Activated naive CD4-positive, alpha-beta T cell treated with anti-CD3 and anti-CD28 coated beads for 36 hours (primary cell): ENCODE measurements around the gene MLLT10. TPM values are rescaled to one million over a fixed set of nuclear protein-coding genes. Genes with fewer than 3 reads are reported as not detected.
"Not testable (repeated sequence)": the region's sequence is repeated elsewhere in the genome, so short reads cannot be mapped to it uniquely, and the experiment has no call there.

Experiments used
- CTCF ChIA-PET: fragments of 350-600 bp; sonication (Branson Sonifier 250); formaldehyde crosslinking; loops from one replicate; lab custom pipeline; 2021; ENCODE audit warnings: antibody characterized with exemption; lab: Charles Lee
- DNase-seq: peaks from one replicate; pipeline ENCODE4 v3.0.0-alpha.2; 2020
- H3K27ac Mint-ChIP-seq: one replicate; pipeline ENCODE4 v1.8.0; 2021; ENCODE audit warnings: mild to moderate bottlenecking, mixed read lengths
- H3K27me3 Mint-ChIP-seq: one replicate; pipeline ENCODE4 v1.8.0; 2021; ENCODE audit warnings: low read depth, mixed read lengths
- H3K36me3 Mint-ChIP-seq: one replicate; pipeline ENCODE4 v1.8.0; 2021; ENCODE audit warnings: low read depth, mixed read lengths
- H3K4me1 Mint-ChIP-seq: one replicate; pipeline ENCODE4 v1.8.0; 2021; ENCODE audit warnings: low read depth, mixed read lengths
- H3K4me3 Mint-ChIP-seq: one replicate; pipeline ENCODE4 v1.8.0; 2021; ENCODE audit warnings: mild to moderate bottlenecking, moderate library complexity, mixed read lengths
- H3K9me3 Mint-ChIP-seq: one replicate; pipeline ENCODE4 v1.8.0; 2021; ENCODE audit warnings: mixed read lengths
- intact Hi-C: fragments of 100-400 bp; cut with micrococcal nuclease; formaldehyde crosslinking; loops from one replicate; pipeline ENCODE4 v1.15.1; 2023
- total RNA-seq, 2 experiments: library from RNA; stranded (reverse); gene quantifications; one replicate each; pipeline ENCODE4 v1.2.3, GENCODE V29; 2021

MLLT10 gene
- total RNA-seq, 2 experiments from 2014 or later, result 23.0 to 23.7 TPM

DNA sequence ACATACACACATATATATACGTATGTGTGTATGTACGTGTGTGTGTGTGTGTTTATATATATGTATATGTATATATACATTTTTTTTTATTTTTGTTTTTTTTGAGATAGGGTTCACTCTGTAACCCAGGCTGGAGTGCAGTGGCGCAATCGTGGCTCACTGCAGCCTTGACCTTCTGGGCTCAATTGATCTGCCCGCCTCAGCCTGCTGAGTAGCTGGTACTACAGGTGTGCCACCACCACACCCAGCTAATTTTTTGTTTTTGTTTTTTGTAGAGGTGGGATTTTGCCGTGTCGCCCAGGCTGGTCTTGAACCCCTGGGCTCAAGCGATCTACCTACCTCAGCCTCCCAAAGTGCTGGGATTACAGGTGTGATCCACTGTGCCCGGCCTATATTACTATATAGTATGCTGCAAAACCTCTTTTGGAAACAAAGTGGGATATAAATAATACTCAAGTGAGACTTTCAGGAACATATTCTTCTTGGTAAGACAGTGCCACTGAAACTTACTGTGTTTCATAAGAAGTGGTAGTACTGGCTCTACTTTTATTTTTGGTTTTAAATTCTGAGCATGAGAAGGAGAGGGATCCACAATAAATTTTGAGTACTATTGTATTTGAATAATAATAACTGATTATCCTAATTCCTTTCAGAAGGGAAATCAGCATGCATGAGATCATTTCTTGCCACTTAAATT, 51.0 kb downstream of the MLLT10 start:
- DNase-seq, result no peak
- Mint-ChIP-seq H3K36me3 (peaks cover 27% of the 10 kb centered on the region), H3K27ac (no peak overlapping the region), H3K4me3 (no peak overlapping the region), H3K4me1 (peaks cover 42% of the 10 kb centered on the region), H3K9me3 (peaks cover 8% of the 10 kb centered on the region), H3K27me3 (no peaks in the 10 kb centered on the region)
- CTCF ChIA-PET, result no interaction called here
- intact Hi-C loops, result loop anchor here (5.0 kb wide), 1 partner anchor 142 kb away; no protein-coding TSS in a partner anchor

DNA sequence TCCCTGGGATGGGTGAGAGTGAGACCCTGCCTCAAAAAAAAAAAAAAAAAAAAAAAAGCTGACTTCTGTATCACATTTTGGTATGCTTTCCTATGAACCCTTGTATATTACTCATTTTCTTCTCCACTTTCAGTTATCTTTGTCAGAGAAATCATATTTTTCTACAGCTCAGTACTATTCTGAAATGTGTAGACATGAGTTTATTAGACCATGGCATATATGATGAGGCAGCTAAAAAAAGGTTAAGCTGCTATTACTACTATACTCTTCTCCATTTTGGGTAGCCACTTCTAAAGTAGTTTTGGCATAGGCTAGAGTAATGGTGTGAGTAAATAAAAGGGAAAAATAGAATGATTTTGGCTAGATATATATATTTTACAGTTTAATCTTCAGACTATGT, 53.4 kb downstream of the MLLT10 start:
- Mint-ChIP-seq H3K27ac (no peak overlapping the region), H3K36me3 (peaks cover 41% of the 10 kb centered on the region), H3K4me1 (peaks cover 30% of the 10 kb centered on the region), H3K4me3 (no peak overlapping the region), H3K9me3 (peaks cover 8% of the 10 kb centered on the region), H3K27me3 (no peaks in the 10 kb centered on the region)
- intact Hi-C loops, result no loop called here
- DNase-seq, result no peak
- CTCF ChIA-PET, result no interaction called here

DNA sequence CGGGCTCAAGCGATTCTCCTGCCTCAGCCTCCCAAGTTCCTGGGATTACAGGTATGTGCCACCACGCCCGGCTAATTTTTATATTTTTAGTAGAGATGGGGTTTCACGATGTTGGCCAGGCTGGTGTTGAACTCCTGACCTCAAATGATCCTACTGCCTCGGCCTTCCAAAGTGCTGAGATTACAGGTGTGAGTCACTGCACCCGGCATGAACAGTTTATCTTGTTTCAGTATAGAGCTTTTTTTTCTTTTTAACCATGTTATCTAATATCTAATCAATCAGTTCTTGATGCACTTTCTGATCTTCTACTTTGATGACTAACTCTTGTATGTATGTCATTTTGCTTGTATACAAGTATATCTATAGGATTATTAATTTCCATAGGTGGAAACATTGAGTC, 54.1 kb downstream of the MLLT10 start:
- CTCF ChIA-PET, result not testable (repeated sequence)

DNA sequence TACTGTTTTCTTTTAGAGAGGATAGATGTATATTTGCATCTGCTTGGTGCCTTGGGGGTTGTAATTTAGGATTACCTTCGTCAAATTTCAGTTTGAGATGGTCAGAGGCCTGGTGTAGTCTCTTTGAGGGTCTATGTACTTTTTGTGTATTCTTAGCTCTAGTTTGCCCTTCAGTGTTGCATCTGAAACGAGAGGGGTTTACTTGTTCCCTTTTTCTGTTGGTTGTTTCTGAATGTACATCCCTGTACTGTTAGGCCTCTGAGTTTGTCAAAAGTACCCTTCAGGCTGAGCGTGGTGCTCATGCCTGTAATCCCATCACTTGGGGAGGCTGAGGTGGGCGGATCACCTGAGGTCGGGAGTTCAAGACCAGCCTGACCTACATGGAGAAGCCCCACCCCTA, 60.0 kb downstream of the MLLT10 start:
- Mint-ChIP-seq H3K9me3 (no peaks in the 10 kb centered on the region), H3K27me3 (no peaks in the 10 kb centered on the region), H3K36me3 (peaks cover 31% of the 10 kb centered on the region), H3K4me3 (no peak overlapping the region), H3K27ac (no peak overlapping the region), H3K4me1 (peaks cover 18% of the 10 kb centered on the region)
- intact Hi-C loops, result no loop called here
- CTCF ChIA-PET, result no interaction called here
- no peak for DNase-seq

More for the DNA sequence above, 54.1 kb downstream of the MLLT10 start:
- H3K27ac Mint-ChIP-seq, H3K4me3 Mint-ChIP-seq, H3K9me3 Mint-ChIP-seq, intact Hi-C loops, H3K27me3 Mint-ChIP-seq, DNase-seq: not testable (repeated sequence)
- Mint-ChIP-seq H3K4me1 (peaks cover 25% of the 10 kb centered on the region), H3K36me3 (peaks cover 39% of the 10 kb centered on the region)

DNA sequence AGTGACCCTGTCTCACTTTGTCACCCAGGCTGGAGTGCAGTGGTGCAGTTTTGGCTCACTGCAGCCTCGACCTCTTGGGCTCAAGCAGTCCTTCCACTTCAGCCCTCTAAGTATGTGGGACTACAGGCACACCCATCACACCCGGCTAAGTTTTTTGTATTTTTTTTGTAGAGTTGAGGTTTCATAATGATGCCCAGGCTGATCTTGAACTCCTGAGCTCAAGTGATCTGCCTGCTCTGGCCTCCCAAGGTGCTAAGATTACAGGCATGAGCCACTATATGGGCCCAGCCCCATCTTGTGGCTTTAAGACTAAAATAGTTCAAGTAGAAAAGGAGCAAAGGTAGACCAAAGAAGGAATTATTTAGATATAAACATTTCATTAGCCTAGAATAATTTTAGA, 65.5 kb downstream of the MLLT10 start:
- Mint-ChIP-seq H3K36me3 (peaks cover 8% of the 10 kb centered on the region), H3K9me3 (no peaks in the 10 kb centered on the region), H3K27me3 (no peaks in the 10 kb centered on the region), H3K4me3 (no peak overlapping the region), H3K27ac (no peak overlapping the region), H3K4me1 (peaks cover 22% of the 10 kb centered on the region)
- intact Hi-C loops, result no loop called here
- no peak for DNase-seq
- CTCF ChIA-PET, result no interaction called here

DNA sequence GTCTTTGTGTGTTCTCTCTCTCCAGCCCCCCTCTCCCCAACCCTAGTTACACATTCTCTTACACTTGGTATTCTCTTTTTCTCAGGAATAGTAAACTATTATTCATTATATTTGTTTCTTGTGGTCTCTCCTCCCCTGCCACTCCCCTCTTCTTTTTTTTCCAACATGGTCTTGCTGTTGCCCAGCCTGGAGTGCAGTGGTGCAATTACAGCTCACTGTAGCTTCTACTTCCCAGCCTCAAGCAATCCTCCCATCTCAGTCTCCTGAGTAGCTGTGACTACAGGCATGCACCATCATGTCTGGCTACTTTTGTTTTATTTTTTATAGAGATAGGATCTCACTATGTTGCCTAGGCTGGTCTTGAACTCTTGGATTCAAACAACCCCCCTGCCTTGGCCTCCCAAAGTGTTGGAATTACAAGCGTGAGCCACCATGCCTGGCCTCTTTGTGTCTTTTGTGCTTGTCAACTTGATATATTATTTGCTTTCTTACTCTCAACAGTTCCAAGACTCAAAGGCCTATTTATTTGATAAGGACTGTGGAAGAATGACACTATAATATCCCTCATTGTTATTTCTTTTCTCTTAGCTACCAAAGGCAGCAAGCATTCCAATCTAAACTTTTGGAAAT, 66.9 kb downstream of the MLLT10 start:
- Mint-ChIP-seq H3K4me1 (peaks cover 23% of the 10 kb centered on the region), H3K27ac (no peak overlapping the region), H3K9me3 (no peaks in the 10 kb centered on the region), H3K4me3 (no peak overlapping the region), H3K36me3 (peaks cover 10% of the 10 kb centered on the region), H3K27me3 (no peaks in the 10 kb centered on the region)
- intact Hi-C loops, result no loop called here
- CTCF ChIA-PET, result interaction anchor here (0.9 kb wide), 1 partner anchor 105 kb away, joined by 3 read pairs; no protein-coding TSS in a partner anchor
- no peak for DNase-seq

DNA sequence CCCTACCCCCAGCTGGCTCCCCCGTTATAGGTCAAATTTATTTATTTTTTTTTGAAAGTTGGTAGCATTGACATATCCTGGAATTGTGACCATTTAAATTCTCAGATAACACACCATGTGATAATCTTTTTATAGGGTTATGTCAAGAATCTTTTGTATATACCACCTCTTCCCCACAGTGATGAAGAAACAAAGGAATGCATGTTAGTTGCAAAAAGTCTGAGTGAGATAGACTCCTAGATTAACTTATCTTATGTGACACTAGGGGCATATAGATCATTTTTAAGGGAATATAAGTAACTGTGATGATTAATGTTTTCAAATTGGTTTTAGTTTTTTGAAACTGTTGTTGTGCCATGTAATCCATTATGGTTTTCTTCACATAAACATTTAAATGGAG, 68.3 kb downstream of the MLLT10 start:
- DNase-seq, result no peak
- no peaks in the 10 kb centered on the region for H3K27me3 Mint-ChIP-seq
- CTCF ChIA-PET, result no interaction called here
- H3K4me3 Mint-ChIP-seq, result no peak overlapping the region
- H3K4me1 Mint-ChIP-seq, result peaks cover 33% of the 10 kb centered on the region
- intact Hi-C loops, result no loop called here
- H3K36me3 Mint-ChIP-seq, result peaks cover 18% of the 10 kb centered on the region
- no peaks in the 10 kb centered on the region for H3K9me3 Mint-ChIP-seq
- no peak overlapping the region for H3K27ac Mint-ChIP-seq

DNA sequence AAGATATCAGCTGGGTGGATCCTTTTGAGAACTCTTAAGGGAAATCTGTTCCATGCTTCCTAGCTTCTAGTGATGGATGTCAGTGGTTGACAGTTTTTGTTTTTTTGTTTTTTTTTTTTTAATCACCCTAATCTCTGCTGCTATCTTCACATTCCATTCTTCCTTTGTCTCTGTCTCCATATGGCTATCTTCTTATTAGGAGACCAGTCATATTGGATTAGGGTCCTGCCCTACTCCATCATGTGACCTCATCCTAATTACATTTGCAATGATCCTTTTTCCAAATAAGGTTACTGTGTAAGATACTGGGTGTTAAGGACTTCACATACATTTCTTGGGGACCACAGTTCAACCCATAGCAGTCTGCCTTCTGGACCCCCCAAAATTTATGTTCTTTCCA, 69.7 kb downstream of the MLLT10 start:
- CTCF ChIA-PET, result no interaction called here
- DNase-seq, result no peak

DNA sequence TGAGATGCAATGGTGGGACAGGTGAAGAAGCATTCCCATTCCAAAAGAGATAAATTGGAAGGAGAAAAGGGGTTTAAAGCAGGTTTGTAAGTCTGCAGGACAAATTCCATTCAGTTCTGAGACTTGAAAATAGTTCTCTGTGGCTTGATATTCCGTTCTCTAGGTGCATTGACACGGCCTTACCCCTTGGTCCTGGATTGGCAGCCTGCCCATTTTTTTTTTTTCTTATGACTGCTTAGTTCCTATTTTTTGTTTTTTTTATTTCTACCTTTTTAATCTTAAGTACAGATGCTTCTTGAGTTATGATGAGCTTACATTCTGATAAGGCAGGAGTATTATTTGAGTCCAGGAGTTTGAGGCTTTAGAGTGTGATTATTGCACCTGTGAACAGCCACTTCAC, 70.6 kb downstream of the MLLT10 start:
- peaks cover 1% of the 10 kb centered on the region for H3K9me3 Mint-ChIP-seq
- intact Hi-C loops, result no loop called here
- DNase-seq, result no peak
- H3K27me3 Mint-ChIP-seq, result no peaks in the 10 kb centered on the region
- peaks cover 28% of the 10 kb centered on the region for H3K4me1 Mint-ChIP-seq
- CTCF ChIA-PET, result no interaction called here
- H3K4me3 Mint-ChIP-seq, result no peak overlapping the region
- H3K27ac Mint-ChIP-seq, result no peak overlapping the region
- peaks cover 31% of the 10 kb centered on the region for H3K36me3 Mint-ChIP-seq

More for the DNA sequence above, 69.7 kb downstream of the MLLT10 start:
- no peak overlapping the region for H3K27ac Mint-ChIP-seq
- peaks cover 31% of the 10 kb centered on the region for H3K4me1 Mint-ChIP-seq
- intact Hi-C loops, result no loop called here
- no peak overlapping the region for H3K4me3 Mint-ChIP-seq
- H3K36me3 Mint-ChIP-seq, result peaks cover 26% of the 10 kb centered on the region
- H3K27me3 Mint-ChIP-seq, result no peaks in the 10 kb centered on the region
- peaks cover 1% of the 10 kb centered on the region for H3K9me3 Mint-ChIP-seq

DNA sequence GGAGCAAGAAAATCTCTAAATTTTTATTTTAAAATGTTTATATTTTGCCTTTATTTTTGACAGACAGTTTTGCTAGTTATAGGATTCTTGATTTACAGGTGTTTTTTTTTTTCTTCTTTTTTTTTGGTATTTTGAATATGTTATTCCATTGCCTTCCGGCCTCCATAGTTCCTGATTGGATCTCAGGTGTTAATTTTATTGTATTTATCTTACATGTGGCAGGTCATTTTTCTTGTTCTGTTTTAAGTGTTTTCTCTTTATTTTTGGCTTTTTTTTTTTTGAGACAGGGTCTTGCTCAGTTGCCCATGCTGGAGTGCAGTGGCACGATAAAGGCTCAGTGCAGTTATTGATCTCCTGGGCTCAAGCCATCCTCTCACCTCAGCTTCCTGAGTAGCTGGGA, 73.9 kb downstream of the MLLT10 start:
- Mint-ChIP-seq H3K4me3 (no peak overlapping the region), H3K9me3 (peaks cover 1% of the 10 kb centered on the region), H3K36me3 (peaks cover 41% of the 10 kb centered on the region), H3K27me3 (no peaks in the 10 kb centered on the region), H3K4me1 (peaks cover 30% of the 10 kb centered on the region), H3K27ac (no peak overlapping the region)
- DNase-seq, result no peak
- intact Hi-C loops, result no loop called here
- CTCF ChIA-PET, result interaction anchor here (0.6 to 0.9 kb wide), 2 partner anchors 11 to 112 kb away, joined by 3 to 4 read pairs; no protein-coding TSS in a partner anchor

DNA sequence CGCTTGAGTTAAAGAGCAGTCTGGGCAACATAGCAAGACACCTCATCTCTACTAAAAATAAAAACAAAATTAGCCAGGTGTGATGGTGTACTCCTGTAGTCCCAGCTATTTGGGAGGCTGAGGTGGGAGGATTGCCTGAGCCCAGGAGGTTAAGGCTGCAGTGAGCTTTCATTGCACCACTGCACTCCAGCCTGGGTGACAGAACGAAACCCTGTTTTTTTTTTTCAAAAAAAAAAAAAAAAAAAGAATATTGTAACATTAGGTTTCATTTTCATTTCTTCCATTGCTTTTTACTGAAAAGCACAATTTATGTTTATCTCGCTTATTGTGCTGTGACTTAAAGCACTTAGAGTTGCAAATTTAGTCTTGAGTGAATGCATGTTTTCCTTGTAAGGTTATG, 80.0 kb downstream of the MLLT10 start:
- Mint-ChIP-seq H3K27ac (no peak overlapping the region), H3K9me3 (no peaks in the 10 kb centered on the region), H3K36me3 (peaks cover 29% of the 10 kb centered on the region), H3K4me1 (peaks cover 21% of the 10 kb centered on the region), H3K4me3 (no peak overlapping the region), H3K27me3 (no peaks in the 10 kb centered on the region)
- intact Hi-C loops, result no loop called here
- DNase-seq, result no peak
- CTCF ChIA-PET, result interaction anchor here (1.1 kb wide), 1 partner anchor 18 kb away, joined by 3 read pairs; no protein-coding TSS in a partner anchor

DNA sequence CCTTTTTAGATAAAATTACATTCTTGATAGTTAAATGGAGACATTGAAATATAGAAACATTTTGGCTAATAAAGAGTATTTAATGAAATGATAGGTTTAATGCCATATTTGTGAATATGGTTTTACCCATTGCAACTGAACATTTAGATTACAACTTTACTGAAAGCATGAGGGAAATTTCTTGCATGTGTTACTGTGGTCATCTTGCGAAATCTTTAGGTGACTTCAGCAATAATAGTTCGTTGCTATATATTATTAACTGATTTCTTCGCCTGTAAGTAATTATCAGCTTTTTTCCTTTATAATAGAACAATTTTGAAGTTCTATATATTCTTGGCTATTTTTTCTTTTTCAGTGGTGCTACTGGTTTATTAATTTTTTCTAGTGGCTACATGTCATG, 83.2 kb downstream of the MLLT10 start:
- intact Hi-C loops, result no loop called here
- Mint-ChIP-seq H3K9me3 (no peaks in the 10 kb centered on the region), H3K27ac (no peak overlapping the region), H3K4me1 (peaks cover 11% of the 10 kb centered on the region), H3K27me3 (no peaks in the 10 kb centered on the region), H3K4me3 (no peak overlapping the region), H3K36me3 (peaks cover 25% of the 10 kb centered on the region)
- DNase-seq, result no peak
- CTCF ChIA-PET, result no interaction called here

DNA sequence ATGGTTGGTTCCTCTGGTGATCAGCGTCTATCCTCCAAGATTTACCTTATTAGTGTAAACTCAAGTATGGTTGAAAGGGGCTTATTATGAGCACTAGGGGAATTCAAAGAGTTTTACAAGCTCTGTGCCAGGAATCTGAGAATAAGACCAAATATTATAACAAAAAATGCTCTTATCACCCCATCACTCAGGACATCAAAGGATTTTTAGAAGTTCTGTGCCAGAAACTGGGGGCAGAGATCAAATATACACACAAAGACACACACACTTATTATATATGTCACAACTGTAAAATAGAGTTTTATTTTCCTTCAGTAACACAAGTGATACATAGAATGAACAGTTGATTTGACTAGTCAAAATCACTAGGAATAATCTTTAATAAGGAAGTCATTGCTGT, 89.3 kb downstream of the MLLT10 start:
- H3K9me3 Mint-ChIP-seq, result no peaks in the 10 kb centered on the region
- peaks cover 34% of the 10 kb centered on the region for H3K36me3 Mint-ChIP-seq
- intact Hi-C loops, result no loop called here
- no peak overlapping the region for H3K4me3 Mint-ChIP-seq
- DNase-seq, result no peak
- H3K4me1 Mint-ChIP-seq, result peaks cover 19% of the 10 kb centered on the region
- CTCF ChIA-PET, result interaction anchor here (0.6 kb wide), 1 partner anchor 75 kb away, joined by 4 read pairs; no protein-coding TSS in a partner anchor
- no peaks in the 10 kb centered on the region for H3K27me3 Mint-ChIP-seq
- H3K27ac Mint-ChIP-seq, result no peak overlapping the region
